Neural cell (in vitro differentiated cells): ENCODE data around the gene RASSF8. TPM values are rescaled to one million over a fixed set of nuclear protein-coding genes. Genes with fewer than 3 reads are reported as not detected.

Experiments used
- H2AFZ ChIP-seq: fragments of 200-600, 300-800 bp; sonication (generic), shearing (Covaris generic); 2 replicates; pipeline ENCODE4 v1.6.0; 2014; ENCODE audit warnings: low read depth, mild to moderate bottlenecking, antibody characterized with exemption, low read length, moderate library complexity
- H3F3A ChIP-seq: fragments of 200-600 bp; shearing (Covaris generic); 2 replicates; pipeline ENCODE4 v1.6.1; 2016; ENCODE audit warnings: mild to moderate bottlenecking, moderate library complexity, mixed read lengths, antibody characterized with exemption, low read length; ENCODE audit not compliant: insufficient read depth, poor library complexity, severe bottlenecking
- H3K27ac ChIP-seq: fragments of 200-600, 300-800 bp; sonication (generic), shearing (Covaris generic); 2 replicates; pipeline ENCODE4 v1.5.1; 2014; ENCODE audit warnings: mild to moderate bottlenecking, low read length, moderate library complexity
- H3K27me3 ChIP-seq: fragments of 300-800, 200-600 bp; sonication (generic), shearing (Covaris generic); 2 replicates; pipeline ENCODE4 v1.6.0; 2014; ENCODE audit warnings: mild to moderate bottlenecking, low read depth, low read length, moderate library complexity; ENCODE audit not compliant: insufficient read depth
- H3K36me3 ChIP-seq: fragments of 300-800, 200-600 bp; sonication (generic), shearing (Covaris generic); 2 replicates; pipeline ENCODE4 v1.5.1; 2014; ENCODE audit warnings: mild to moderate bottlenecking, antibody characterized with exemption, low read length, moderate library complexity; ENCODE audit not compliant: insufficient read depth
- H3K4me2 ChIP-seq: fragments of 300-800, 200-600 bp; sonication (generic), shearing (Covaris generic); 2 replicates; pipeline ENCODE4 v1.6.0; 2014; ENCODE audit warnings: mild to moderate bottlenecking, low read length
- H3K4me3 ChIP-seq: fragments of 300-800, 200-600 bp; sonication (generic), shearing (Covaris generic); 2 replicates; pipeline ENCODE4 v1.5.1; 2014; ENCODE audit warnings: mild to moderate bottlenecking, low read length, moderate library complexity
- H3K79me2 ChIP-seq: fragments of 200-600 bp; shearing (Covaris generic); replicated peaks from 2 replicates; pipeline ENCODE4 v1.6.0; 2014; ENCODE audit warnings: mild to moderate bottlenecking, low read length, moderate library complexity; ENCODE audit not compliant: insufficient read depth
- H3K9ac ChIP-seq: fragments of 300-800, 200-600 bp; sonication (generic), shearing (Covaris generic); 2 replicates; pipeline ENCODE4 v1.6.1; 2016; ENCODE audit warnings: mild to moderate bottlenecking, low read length, mixed read lengths
- H3K9me2 ChIP-seq: fragments of 200-600 bp; shearing (Covaris generic); 2 replicates; pipeline ENCODE4 v1.6.1; 2016; ENCODE audit warnings: mild to moderate bottlenecking, low read length, mixed read lengths; ENCODE audit not compliant: insufficient read depth
- H3K9me3 ChIP-seq: fragments of 200-600, 300-800 bp; sonication (generic), shearing (Covaris generic); 2 replicates; pipeline ENCODE4 v1.6.1; 2016; ENCODE audit warnings: mild to moderate bottlenecking, mixed run types, low read length, moderate library complexity, mixed read lengths
- H4K20me1 ChIP-seq: fragments of 200-600 bp; shearing (Covaris generic); 2 replicates; pipeline ENCODE4 v1.6.1; 2016; ENCODE audit warnings: mild to moderate bottlenecking, mixed run types; ENCODE audit not compliant: insufficient read depth
- EP300 ChIP-seq: fragments of 450-650 bp; conservative IDR thresholded peaks from 2 replicates; pipeline ENCODE4 v1.6.1; 2014; ENCODE audit warnings: antibody characterized with exemption, mild to moderate bottlenecking, moderate library complexity; ENCODE audit not compliant: poor library complexity, severe bottlenecking
- EZH2 ChIP-seq: fragments of 200-600, 300-800 bp; shearing (Covaris generic), sonication (generic); IDR thresholded peaks from 2 replicates; pipeline ENCODE4 v1.6.1; 2014; ENCODE audit warnings: antibody characterized with exemption, low read length, borderline replicate concordance, mild to moderate bottlenecking; ENCODE audit not compliant: insufficient read depth, poor library complexity, severe bottlenecking
- MXI1 ChIP-seq: fragments of 450-650 bp; conservative IDR thresholded peaks from 2 replicates; pipeline ENCODE4 v1.6.1; 2014; ENCODE audit warnings: antibody characterized with exemption, mild to moderate bottlenecking; ENCODE audit not compliant: poor library complexity, severe bottlenecking
- POLR2AphosphoS5 ChIP-seq: IDR thresholded peaks from 2 replicates; pipeline ENCODE4 v1.6.1; 2012
- RAD21 ChIP-seq: fragments of 450-650 bp; conservative IDR thresholded peaks from 2 replicates; pipeline ENCODE4 v1.6.1; 2014; ENCODE audit warnings: antibody characterized with exemption, mild to moderate bottlenecking, moderate library complexity
- REST ChIP-seq: IDR thresholded peaks from 2 replicates; pipeline ENCODE4 v1.6.1; 2012; ENCODE audit warnings: borderline replicate concordance
- SMC3 ChIP-seq: fragments of 450-650 bp; conservative IDR thresholded peaks from 2 replicates; pipeline ENCODE4 v1.6.1; 2014; ENCODE audit warnings: antibody characterized with exemption, mild to moderate bottlenecking, moderate library complexity; ENCODE audit not compliant: poor library complexity
- TAF1 ChIP-seq: IDR thresholded peaks from 2 replicates; pipeline ENCODE4 v1.6.1; 2012; ENCODE audit warnings: low read depth
- polyA plus RNA-seq: library from polyadenylated mRNA; depleted of rRNA; stranded (reverse); fragments of >200 nt; gene quantifications from 2 replicates; pipeline ENCODE4 v1.2.3, GENCODE V29; 2014
- TF ChIP-seq, protein P1 (sequence below): fragments of 450-650 bp; IDR thresholded peaks from 2 replicates; pipeline ENCODE4 v1.5.1; 2014; ENCODE audit warnings: antibody characterized with exemption, mild to moderate bottlenecking, moderate library complexity; ENCODE audit not compliant: poor library complexity, severe bottlenecking

Gene RASSF8
- polyA plus RNA-seq, 1 donor from 2014 or later: 11.4 TPM

DNA sequence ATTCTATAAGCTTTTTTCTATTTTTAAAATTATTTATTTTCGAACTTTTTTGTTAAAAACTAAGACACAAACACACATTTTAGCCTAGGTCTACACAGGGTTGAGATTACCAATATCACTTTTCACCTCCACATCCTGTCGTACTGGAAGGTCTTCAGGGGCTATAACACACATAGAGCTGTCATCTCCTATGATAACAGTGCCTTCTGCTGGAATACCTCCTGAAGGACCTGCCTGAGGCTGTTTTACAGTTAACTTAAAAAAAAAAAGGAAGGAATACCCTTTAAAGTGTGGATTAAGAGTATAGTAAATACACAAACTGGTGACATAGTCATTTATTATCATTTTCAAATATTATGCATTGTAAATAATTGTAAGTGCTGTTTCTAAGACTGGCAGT, 43.0 kb downstream of the RASSF8 start:
- TF ChIP-seq EZH2: no peak
- no peak for TF ChIP-seq MXI1
- no peak for TF ChIP-seq TAF1
- TF ChIP-seq SMC3: no peak
- no peak for TF ChIP-seq EP300
- no peak for TF ChIP-seq POLR2AphosphoS5
- TF ChIP-seq, protein P1, sequence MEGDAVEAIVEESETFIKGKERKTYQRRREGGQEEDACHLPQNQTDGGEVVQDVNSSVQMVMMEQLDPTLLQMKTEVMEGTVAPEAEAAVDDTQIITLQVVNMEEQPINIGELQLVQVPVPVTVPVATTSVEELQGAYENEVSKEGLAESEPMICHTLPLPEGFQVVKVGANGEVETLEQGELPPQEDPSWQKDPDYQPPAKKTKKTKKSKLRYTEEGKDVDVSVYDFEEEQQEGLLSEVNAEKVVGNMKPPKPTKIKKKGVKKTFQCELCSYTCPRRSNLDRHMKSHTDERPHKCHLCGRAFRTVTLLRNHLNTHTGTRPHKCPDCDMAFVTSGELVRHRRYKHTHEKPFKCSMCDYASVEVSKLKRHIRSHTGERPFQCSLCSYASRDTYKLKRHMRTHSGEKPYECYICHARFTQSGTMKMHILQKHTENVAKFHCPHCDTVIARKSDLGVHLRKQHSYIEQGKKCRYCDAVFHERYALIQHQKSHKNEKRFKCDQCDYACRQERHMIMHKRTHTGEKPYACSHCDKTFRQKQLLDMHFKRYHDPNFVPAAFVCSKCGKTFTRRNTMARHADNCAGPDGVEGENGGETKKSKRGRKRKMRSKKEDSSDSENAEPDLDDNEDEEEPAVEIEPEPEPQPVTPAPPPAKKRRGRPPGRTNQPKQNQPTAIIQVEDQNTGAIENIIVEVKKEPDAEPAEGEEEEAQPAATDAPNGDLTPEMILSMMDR: peak; percentile 16
- no peak for TF ChIP-seq REST
- peak; percentile 17 for TF ChIP-seq RAD21
- H3K9me3 ChIP-seq: no peaks in the 10 kb centered on the region
- no peaks in the 10 kb centered on the region for H3K9me2 ChIP-seq
- no peaks in the 10 kb centered on the region for H3K27me3 ChIP-seq
- H3K4me2 ChIP-seq: no peak overlapping the region
- no peak overlapping the region for H3K4me3 ChIP-seq
- no peak overlapping the region for H3K27ac ChIP-seq
- no peaks in the 10 kb centered on the region for H3F3A ChIP-seq
- peaks cover 20% of the 10 kb centered on the region for H3K79me2 ChIP-seq
- no peaks in the 10 kb centered on the region for H3K36me3 ChIP-seq
- H2AFZ ChIP-seq: no peak overlapping the region
- H3K9ac ChIP-seq: no peak overlapping the region
- no peaks in the 10 kb centered on the region for H4K20me1 ChIP-seq

DNA sequence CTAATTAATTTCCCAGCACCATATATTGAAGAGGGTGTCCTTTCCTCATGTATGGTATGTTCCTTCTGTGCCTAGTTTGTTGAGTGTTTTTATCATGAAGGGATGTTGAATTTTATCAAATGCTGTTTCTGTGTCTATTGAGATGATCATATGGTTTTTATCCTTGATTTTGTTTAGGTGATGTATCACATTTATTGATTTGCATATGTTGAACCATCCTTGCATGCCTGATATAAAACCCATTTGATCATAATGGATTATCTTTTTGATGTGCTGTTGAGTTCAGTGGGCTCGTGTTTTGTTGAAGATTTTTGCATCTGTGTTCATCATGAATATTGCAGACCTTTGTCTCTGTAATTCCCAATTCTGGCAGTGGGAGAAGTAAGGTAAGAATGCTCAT, 44.6 kb downstream of the RASSF8 start:
- Histone ChIP-seq H3K27ac (no peak overlapping the region), H3K27me3 (no peaks in the 10 kb centered on the region), H3K9me3 (no peaks in the 10 kb centered on the region), H3K9me2 (no peaks in the 10 kb centered on the region), H2AFZ (no peak overlapping the region), H4K20me1 (no peaks in the 10 kb centered on the region), H3K36me3 (no peaks in the 10 kb centered on the region), H3F3A (no peaks in the 10 kb centered on the region), H3K4me3 (no peak overlapping the region), H3K4me2 (no peak overlapping the region), H3K79me2 (peaks cover 20% of the 10 kb centered on the region), H3K9ac (no peak overlapping the region)
- TF ChIP-seq REST (no peak), MXI1 (no peak), SMC3 (no peak), EP300 (no peak), TAF1 (no peak), POLR2AphosphoS5 (no peak), EZH2 (no peak), RAD21 (no peak)
- TF ChIP-seq, protein P1: no peak
